Hepatocyte (in vitro differentiated cells): Measurements from ENCODE around the gene CPNE1. TPM values are rescaled to one million over a fixed set of nuclear protein-coding genes. Genes with fewer than 3 reads are reported as not detected.

Source experiments
- DNase-seq: peaks from one replicate; pipeline ENCODE4 v3.0.0-alpha.2; 2016; ENCODE audit warnings: low spot score
- H2AFZ ChIP-seq: fragments of 200-600 bp; sonication (generic); 2 replicates; pipeline ENCODE4 v1.6.0; 2016; ENCODE audit warnings: antibody characterized with exemption, mild to moderate bottlenecking
- H3K27ac ChIP-seq: fragments of 200-600 bp; sonication (generic); 2 replicates; pipeline ENCODE4 v1.5.1; 2016; ENCODE audit warnings: mild to moderate bottlenecking
- H3K27me3 ChIP-seq: fragments of 200-600 bp; sonication (generic); 2 replicates; pipeline ENCODE4 v1.6.1; 2016
- H3K36me3 ChIP-seq: fragments of 200-600 bp; sonication (generic); replicated peaks from 2 replicates; pipeline ENCODE4 v1.5.1; 2016; ENCODE audit warnings: low read depth; ENCODE audit not compliant: insufficient read depth
- H3K4me1 ChIP-seq: fragments of 200-600 bp; sonication (generic); 2 replicates; pipeline ENCODE4 v1.5.1; 2016; ENCODE audit warnings: mild to moderate bottlenecking, moderate library complexity; ENCODE audit not compliant: insufficient read depth
- H3K4me2 ChIP-seq: fragments of 200-600 bp; sonication (generic); 2 replicates; pipeline ENCODE4 v1.6.0; 2016
- H3K4me3 ChIP-seq: fragments of 200-600 bp; sonication (generic); 2 replicates; pipeline ENCODE4 v1.5.1; 2016; ENCODE audit warnings: mild to moderate bottlenecking
- H3K79me2 ChIP-seq: fragments of 200-600 bp; sonication (generic); 2 replicates; pipeline ENCODE4 v1.6.0; 2017; ENCODE audit warnings: mild to moderate bottlenecking
- H3K9me2 ChIP-seq: fragments of 200-600 bp; sonication (generic); replicated peaks from 2 replicates; pipeline ENCODE4 v1.6.0; 2017; ENCODE audit warnings: mild to moderate bottlenecking; ENCODE audit not compliant: insufficient read depth
- H3K9me3 ChIP-seq: fragments of 200-600 bp; sonication (generic); 2 replicates; pipeline ENCODE4 v1.5.1; 2016; ENCODE audit warnings: low read depth, mild to moderate bottlenecking
- H4K20me1 ChIP-seq: fragments of 200-600 bp; sonication (generic); 2 replicates; pipeline ENCODE4 v1.6.0; 2016; ENCODE audit warnings: mild to moderate bottlenecking; ENCODE audit not compliant: insufficient read depth, poor library complexity, severe bottlenecking
- EZH2 ChIP-seq: fragments of 200-600 bp; sonication (generic); IDR thresholded peaks from 2 replicates; pipeline ENCODE4 v1.6.1; 2016; ENCODE audit warnings: antibody characterized with exemption, mild to moderate bottlenecking, borderline replicate concordance
- EZH2phosphoT487 ChIP-seq: fragments of 200-600 bp; sonication (generic); IDR thresholded peaks from one replicate; pipeline ENCODE4 v1.6.1; 2018; ENCODE audit warnings: antibody characterized with exemption, mild to moderate bottlenecking, low read depth, moderate library complexity; ENCODE audit not compliant: unreplicated experiment, severe bottlenecking
- WGBS: methylation state at CpG from one replicate; pipeline ENCODE4 v1.1.6; 2016; ENCODE audit warnings: low lambda C conversion rate; ENCODE audit errors: missing lambda C conversion rate; 5-methylcytosine and 5-hydroxymethylcytosine counted together
- polyA plus RNA-seq: library from polyadenylated mRNA; unstranded; fragments of >200 nt; fragmentation: Nextera tagmentation; extraction: Ambion mirVana; gene quantifications from 2 replicates; pipeline ENCODE4 v1.2.1, GENCODE V29; 2016
- total RNA-seq: library from RNA; depleted of rRNA; stranded (reverse); fragments of >200 nt; gene quantifications from 2 replicates; pipeline ENCODE4 v1.2.3, GENCODE V29; 2014
- TF ChIP-seq, protein P1 (sequence below): fragments of 200-600 bp; sonication (generic); IDR thresholded peaks from 2 replicates; pipeline ENCODE4 v1.5.1; 2016; ENCODE audit warnings: antibody characterized with exemption, mild to moderate bottlenecking; ENCODE audit not compliant: poor library complexity

CPNE1 gene
- total and polyA plus RNA-seq, 2 experiments from 2014 or later = 68.9 to 93.4 TPM

DNA sequence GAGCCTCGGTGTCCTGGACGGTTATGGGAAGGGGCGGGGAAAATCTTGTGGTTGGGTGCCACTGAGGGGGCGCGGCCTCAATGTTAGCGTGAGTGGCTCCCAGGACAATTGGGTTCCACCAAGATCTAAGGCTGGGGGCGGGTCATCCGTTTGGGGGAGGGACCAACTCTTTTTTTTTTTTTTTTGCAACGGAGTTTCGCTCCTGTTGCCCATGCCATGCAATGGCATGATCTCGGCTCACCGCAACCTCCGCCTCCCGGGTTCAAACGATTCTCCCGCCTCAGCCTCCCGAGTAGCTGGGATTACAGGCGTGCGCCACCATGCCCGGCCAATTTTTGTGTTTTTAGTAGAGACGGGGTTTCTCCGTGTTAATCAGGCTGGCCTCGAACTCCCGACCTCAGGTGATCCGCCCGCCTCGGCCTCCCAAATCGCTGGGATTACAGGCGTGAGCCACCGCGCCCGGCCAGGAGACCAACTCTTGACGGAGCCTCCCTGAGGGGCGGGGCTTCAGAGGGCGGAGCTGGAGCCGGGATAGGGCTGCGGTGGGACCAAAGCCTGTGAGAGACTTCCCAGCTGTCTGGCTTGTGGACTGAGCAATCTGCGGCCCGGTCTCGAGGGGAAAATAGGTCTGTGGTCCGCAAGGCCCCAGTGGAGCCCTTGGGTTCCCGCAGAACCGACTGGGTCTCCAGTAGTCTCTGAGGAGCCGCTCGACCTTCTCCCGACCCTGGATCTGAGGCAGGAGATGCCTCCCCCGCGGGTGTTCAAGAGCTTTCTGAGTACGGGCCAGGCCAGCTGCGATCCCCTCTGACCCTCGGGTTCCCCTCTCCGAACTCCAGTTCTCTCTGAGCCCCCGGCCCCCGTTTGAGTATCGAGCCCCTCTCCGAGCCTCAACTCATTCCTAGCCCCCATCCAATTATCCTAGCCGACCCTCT lies 48.0 kb downstream of the CPNE1 start:
- H3K27me3 ChIP-seq = no peaks in the 10 kb centered on the region
- H3K27ac ChIP-seq = peak overlapping the region; percentile 52
- peak; percentile 84 for DNase-seq
- H3K9me2 ChIP-seq = no peaks in the 10 kb centered on the region
- WGBS = 19% methylated on average over 40 of the region's 57 CpGs
- H3K4me1 ChIP-seq = peaks cover 8% of the 10 kb centered on the region
- TF ChIP-seq, protein P1, sequence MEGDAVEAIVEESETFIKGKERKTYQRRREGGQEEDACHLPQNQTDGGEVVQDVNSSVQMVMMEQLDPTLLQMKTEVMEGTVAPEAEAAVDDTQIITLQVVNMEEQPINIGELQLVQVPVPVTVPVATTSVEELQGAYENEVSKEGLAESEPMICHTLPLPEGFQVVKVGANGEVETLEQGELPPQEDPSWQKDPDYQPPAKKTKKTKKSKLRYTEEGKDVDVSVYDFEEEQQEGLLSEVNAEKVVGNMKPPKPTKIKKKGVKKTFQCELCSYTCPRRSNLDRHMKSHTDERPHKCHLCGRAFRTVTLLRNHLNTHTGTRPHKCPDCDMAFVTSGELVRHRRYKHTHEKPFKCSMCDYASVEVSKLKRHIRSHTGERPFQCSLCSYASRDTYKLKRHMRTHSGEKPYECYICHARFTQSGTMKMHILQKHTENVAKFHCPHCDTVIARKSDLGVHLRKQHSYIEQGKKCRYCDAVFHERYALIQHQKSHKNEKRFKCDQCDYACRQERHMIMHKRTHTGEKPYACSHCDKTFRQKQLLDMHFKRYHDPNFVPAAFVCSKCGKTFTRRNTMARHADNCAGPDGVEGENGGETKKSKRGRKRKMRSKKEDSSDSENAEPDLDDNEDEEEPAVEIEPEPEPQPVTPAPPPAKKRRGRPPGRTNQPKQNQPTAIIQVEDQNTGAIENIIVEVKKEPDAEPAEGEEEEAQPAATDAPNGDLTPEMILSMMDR = no peak
- TF ChIP-seq EZH2phosphoT487 (no peak), EZH2 (no peak)
- H3K4me2 ChIP-seq = peak overlapping the region; percentile 97
- no peaks in the 10 kb centered on the region for H4K20me1 ChIP-seq
- H3K79me2 ChIP-seq = no peaks in the 10 kb centered on the region
- no peaks in the 10 kb centered on the region for H3K9me3 ChIP-seq
- H3K36me3 ChIP-seq = no peaks in the 10 kb centered on the region
- H2AFZ ChIP-seq = peak overlapping the region; percentile 55
- no peak overlapping the region for H3K4me3 ChIP-seq

DNA sequence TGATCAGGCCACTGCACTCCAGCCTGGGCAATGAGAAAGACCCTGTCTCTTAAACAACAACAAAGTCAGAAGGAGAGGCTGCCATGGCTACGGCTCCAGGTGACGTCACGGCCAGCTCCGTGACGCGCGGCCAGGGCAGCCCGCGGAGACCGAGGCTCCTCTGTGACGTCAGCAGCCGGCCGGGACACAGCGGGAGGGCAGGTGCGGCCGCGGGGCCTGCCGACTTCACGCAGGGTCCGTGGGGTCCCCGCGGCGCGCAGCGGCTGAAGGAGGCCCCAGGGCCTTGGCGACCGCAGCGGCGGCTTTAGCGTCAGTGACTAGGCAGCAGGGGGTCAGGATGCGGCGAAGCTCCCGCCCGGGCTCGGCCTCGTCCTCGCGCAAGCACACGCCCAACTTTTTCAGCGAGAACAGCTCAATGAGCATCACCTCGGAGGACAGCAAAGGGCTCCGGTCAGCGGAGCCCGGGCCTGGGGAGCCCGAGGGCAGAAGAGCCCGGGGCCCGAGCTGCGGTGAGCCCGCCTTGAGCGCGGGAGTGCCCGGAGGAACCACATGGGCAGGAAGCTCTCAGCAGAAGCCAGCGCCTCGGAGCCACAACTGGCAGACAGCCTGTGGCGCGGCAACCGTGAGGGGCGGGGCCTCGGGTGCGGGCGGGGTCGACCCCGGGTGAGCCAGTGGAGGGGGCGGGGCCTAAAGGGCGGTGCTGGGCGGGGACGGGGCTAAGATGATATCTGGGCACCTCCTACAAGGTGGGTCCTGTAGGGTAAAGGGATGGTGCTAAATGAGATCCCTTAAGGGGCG lies 48.8 kb downstream of the CPNE1 start, which contains the start of gene SPAG4:
Gene SPAG4, plus strand, starts transcription at position 163 of the 798 bp plus-strand sequence. Its CDS starts 175 bp downstream, at position 338.
- H2AFZ ChIP-seq = peak within 1 kb of the TSS; percentile 86
- H3K9me2 ChIP-seq = no peaks in the 10 kb centered on the region
- peak within 1 kb of the TSS; percentile 88 for H3K27ac ChIP-seq
- WGBS = 3% methylated on average over 59 of the region's 68 CpGs
- H3K27me3 ChIP-seq = no peaks in the 10 kb centered on the region
- peak within 1 kb of the TSS; percentile 97 for H3K4me2 ChIP-seq
- peak within 1 kb of the TSS; percentile 31 for H3K4me3 ChIP-seq
- TF ChIP-seq, protein P1 = no peak
- no peak for TF ChIP-seq EZH2phosphoT487
- no peak for TF ChIP-seq EZH2
- DNase-seq = peak; percentile 99
- no peaks in the 10 kb centered on the region for H3K79me2 ChIP-seq
- H4K20me1 ChIP-seq = no peaks in the 10 kb centered on the region
- no peaks in the 10 kb centered on the region for H3K9me3 ChIP-seq
- peaks cover 8% of the 10 kb centered on the region for H3K4me1 ChIP-seq
- no peaks in the 10 kb centered on the region for H3K36me3 ChIP-seq

DNA sequence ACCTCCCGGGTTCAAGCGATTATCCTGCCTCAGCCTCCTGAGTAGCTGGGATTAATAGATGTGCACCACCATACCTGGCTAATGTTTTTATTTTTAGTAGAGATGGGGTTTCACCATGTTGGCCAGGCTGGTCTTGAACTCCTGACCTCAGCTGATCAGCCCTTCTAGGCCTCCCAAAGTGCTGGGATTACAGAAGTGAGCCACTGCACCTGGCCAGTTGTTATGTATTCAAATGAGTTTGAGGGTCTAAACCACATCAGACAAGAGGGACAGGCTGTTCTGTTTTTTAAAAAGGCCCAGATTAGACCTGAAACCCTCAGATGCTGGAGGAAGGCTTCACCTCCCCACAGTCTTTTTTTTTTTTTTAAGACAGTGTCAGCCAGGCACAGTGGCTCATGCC lies 53.2 kb downstream of the CPNE1 start:
- Histone ChIP-seq H2AFZ (no peak overlapping the region), H3K27ac (no peak overlapping the region), H3K4me3 (no peak overlapping the region), H4K20me1 (no peaks in the 10 kb centered on the region), H3K79me2 (no peaks in the 10 kb centered on the region), H3K4me1 (no peaks in the 10 kb centered on the region), H3K27me3 (no peaks in the 10 kb centered on the region), H3K36me3 (no peaks in the 10 kb centered on the region), H3K9me2 (no peaks in the 10 kb centered on the region), H3K4me2 (no peak overlapping the region), H3K9me3 (no peaks in the 10 kb centered on the region)
- no peak for DNase-seq
- 92% methylated on average over 2 of the region's 2 CpGs for WGBS
- TF ChIP-seq EZH2 (no peak), EZH2phosphoT487 (no peak)
- TF ChIP-seq, protein P1 = no peak
